HG02852 (cell line): ENCODE results near the gene IL3RA.
"Not testable (repeated sequence)": the region's sequence is repeated elsewhere in the genome, so short reads cannot be mapped to it uniquely, and the experiment has no call there.

ENCODE experiments used
- ATAC-seq: cut with Tn5 transposase; IDR thresholded peaks from one replicate; pipeline ENCODE4 v1.9.1; 2021; ENCODE audit warnings: mild to moderate bottlenecking, moderate library complexity; ENCODE audit not compliant: unreplicated experiment

The IL3RA gene

GRCh38 chrX:1397441-1398270 lies 61.1 kb downstream of the IL3RA start:
- no peak for ATAC-seq

DNA sequence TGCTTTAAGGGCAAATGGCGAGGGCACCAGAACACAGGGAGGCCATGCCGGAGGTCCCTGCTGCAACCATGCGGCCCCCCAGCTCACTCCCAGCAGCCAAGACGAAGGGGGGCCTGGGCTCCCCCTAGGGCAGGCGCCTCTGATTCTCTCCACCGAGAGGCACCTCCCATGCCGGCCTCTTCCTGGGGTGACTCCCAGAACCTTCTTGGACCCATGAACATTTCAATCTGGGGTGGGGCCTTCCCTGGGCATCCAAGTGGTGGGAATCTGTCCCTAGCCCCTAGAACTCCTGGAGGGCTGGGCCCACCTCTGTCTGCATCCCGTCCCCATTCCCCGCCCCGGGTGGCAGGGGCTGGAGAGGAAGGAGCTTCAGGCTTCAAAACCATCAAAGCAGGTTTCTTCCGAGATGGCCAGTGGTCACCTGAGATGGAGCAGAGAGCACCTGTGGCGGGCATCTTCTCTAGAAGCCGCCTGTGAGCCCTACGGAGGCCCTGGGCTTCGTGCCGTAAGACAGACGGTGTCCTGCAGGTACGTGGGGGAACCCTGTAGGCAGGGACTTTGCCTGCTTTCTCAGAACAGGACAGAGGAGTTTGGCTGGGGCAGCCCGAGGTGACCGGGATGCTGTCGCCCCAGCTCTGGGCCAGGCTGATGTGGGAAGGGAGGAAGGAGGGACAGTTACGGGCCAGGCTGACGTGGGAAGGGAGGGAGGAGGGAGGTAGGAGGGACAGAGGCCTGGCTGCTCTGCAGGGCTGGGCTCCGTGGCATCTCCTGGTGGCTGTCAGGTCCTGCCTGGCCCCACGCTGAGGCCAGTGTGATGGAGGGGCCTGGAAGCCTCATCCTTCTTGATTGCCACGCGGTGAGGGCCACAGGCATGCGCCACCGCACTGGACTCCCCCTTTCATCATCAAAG lies 62.1 kb downstream of the IL3RA start:
- ATAC-seq = no peak

DNA sequence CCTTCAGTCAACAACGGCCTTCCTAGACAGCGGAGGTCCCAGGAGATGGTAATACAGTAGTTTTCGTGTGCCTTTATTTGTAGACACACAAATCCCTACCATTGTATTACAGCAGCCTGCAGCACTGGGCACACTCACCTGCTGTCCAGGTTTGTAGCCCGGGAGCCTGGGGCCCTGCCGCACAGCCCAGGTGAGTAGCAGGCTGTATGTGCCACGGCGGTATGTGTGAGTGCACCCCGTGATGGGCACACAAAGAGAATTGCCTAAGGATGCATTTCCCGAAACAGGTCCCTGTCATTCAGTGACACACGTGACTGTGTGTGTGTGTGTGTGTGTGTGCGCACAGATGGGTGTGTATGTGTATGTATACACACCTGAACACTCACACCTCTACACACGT lies 63.5 kb downstream of the IL3RA start:
- ATAC-seq = no peak

DNA sequence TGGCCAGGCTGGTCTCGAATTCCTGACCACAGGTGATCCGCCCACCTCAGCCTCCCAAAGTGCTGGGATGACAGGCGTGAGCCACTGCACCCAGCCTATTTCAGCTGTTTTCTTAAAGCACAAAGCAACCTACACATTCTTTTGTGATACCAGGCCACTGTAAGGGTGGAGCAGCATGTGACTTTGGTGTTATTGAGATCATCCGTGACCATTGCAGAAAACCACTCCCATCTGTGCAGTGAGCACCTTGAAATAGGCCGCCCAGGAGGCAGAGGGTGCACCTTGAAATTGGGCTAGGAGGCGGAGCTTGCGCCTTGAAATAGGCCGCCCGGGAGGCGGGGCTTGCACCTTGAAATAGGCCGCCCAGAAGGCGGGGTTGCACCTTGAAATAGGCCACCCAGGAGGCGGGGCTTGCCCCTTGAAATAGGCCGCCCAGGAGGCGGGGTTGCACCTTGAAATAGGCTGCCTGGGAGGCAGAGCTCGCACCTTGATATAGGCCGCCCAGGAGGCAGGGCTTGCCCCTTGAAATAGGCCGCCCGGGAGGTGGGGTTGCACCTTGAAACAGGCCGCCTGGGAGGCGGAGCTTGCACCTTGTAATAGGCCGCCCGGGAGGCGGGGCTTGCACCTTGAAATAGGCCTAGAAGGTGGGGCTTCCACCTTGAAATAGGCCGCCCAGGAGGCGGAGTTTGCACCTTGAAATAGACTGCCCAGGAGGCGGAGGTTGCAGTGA lies 64.3 kb downstream of the IL3RA start:
- ATAC-seq = no peak

- no peak for ATAC-seq
These were observed 65.2 kb downstream of the IL3RA start for GRCh38 chrX:1401611-1402430.

DNA sequence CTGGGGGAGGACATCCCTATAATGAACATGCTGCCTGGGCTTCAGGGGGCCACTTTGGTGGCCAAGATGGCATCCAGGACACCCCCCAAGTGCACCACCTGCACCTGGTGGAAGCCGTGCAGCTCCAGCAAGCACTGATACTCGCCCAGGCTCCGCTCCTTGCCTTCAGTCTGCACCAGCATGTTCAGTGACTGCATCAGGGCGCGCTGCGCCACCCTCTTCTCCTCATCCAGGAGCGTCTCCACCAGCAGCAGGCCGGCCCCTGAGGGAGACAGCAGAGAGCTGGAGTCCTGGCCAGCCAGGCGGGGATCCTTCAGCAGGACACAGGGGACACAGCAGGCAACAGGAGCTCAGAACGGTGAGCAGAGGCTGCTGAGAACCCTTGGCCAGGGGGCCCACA lies 66.6 kb downstream of the IL3RA start:
- no peak for ATAC-seq

DNA sequence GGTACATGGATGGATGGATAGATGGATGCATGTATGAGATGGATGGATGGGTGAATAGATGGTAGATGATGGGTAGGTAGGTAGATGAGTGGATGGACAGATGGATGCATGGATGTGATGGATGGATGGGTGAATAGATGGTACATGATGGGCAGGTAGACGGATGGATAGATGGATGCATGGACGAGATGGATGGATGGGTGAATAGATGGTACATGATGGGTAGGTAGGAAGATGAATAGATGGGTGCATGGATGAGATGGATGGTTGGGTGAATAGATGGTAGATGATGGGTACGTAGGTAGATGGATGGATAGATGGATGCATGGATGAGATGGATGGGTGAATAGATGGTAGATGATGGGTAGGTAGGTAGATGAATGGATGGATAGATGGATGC lies 67.3 kb downstream of the IL3RA start:
- not testable (repeated sequence) for ATAC-seq

DNA sequence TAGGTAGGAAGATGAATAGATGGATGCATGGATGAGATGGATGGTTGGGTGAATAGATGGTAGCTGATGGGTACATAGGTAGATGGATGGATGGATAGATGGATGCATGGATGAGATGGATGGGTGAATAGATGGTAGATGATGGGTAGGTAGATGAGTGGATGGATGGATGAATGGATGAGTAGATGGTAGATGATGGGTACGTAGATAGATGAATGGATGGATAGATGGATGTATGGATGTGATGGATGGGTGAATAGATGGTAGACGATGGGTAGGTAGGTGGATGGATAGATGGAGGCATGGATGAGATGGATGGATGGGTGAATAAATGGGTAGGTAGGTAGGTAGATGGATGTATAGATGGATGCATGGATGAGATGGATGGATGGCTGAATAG lies 69.2 kb downstream of the IL3RA start:
- ATAC-seq = not testable (repeated sequence)

DNA sequence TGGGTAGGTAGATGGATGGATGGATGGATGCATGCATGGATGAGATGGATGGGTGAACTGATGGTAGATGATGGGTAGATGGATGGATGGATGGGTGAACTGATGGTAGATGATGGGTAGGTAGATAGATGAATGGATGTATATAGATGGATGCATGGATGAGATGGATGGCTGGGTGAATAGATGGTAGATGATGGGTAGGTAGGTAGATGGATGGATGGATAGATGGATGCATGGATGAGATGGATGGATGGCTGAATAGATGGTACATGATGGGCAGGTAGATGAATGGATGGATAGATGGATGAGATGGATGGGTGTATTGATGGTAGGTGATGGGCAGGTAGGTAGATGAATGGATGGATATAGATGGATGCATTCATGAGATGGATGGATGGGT lies 70.5 kb downstream of the IL3RA start:
- no peak for ATAC-seq

- ATAC-seq = no peak
These were observed 74.7 kb downstream of the IL3RA start for GRCh38 chrX:1411326-1411725.

DNA sequence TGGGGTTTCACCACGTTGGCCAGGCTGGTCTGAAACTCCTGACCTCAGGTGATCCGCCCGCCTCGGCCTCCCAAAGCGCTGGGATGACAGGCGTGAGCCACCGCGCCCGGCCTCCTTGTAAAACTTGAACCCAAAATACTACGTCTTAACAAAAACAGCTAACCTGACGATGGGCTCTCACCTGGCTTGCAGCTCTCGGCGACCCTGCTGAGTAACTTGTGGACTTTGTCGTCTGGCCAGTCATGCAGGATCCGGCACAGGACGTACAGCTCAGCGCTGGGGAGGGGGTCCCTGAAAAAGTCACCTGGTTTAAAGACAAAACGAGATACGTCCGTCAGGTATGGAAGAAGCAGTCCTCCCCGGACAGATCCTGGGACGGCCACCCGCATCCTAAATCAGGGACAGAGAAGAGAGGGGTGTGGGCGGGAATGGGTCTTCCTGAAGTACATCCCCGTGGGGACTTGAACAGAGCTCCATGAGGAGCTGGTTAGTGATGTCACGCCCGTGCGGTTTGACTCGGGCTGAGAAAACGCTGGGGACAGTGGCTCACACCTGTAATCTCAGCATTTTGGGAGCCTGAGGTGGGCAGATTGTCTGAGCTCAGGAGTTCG lies 76.1 kb downstream of the IL3RA start:
- ATAC-seq = no peak

- no peak for ATAC-seq
These were observed 79.8 kb downstream of the IL3RA start for GRCh38 chrX:1416327-1416784.

DNA sequence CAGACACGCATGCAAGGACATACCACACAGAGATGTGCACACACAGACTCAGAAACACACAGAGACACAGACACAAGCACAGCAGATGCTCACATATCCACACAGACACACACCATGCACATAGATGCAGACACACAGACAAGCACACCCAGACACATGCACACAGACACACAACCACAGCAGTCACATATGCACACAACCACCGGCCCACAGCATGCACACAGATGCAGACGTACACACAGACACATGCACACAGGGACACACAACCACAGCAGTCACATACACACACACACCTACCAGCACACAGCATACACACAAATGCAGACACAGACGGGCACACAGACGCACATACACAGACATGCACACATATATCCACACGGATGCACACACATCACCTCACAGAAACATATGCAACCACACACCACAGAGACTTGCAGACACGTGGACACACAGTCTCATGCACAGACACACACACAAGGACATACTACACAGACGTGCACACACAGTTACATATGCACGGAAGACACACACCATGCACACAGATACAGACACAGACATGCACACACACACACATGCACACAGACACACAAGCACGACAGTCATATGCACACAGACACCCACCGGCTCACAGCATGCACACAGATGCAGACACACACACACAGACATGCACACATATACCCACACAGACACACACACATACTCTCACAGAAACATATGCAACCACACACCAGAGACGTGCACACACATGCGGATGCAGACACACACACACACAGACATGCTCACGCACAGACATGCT lies 80.6 kb downstream of the IL3RA start:
- ATAC-seq = no peak

DNA sequence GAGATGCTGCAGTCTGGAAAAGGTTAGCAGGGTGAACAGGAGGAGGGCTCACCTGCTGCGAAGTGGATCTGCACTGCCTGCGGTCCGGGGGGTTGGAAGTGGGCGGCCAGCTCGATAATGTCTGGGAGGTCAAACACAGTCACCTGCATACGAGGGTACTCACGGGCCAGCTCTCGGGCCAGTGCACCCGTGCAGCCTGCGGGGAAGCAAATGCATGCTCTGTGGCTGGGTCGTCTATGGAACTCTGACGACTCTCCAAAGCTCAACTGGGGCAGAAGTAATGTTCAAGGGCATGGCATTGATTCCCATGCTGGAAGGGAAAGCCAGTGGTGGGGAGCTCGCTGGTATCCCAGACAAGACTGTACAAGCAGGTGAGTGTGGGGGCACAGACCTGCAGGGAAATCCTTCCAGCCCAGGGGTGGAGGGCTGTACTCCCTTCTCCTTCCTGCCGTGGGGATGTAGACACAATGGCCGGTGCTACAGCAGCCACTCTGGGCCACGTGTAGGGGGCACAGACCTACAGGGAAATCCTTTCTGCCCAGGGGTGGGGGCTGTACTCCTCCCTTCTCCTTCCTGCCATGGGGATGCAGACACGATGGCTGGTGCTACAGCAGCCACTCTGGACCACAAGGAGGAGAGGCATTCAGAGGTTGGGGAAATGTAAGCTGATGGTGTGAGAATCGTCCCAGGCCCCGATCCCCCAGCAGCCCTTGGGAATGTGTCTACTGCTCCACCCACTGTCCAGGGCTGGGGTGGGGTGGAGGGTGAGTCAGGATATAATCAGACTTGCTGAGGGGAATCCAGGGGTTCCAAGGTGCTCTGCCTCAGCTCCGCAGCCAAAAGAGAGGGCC lies 81.6 kb downstream of the IL3RA start:
- no peak for ATAC-seq

- no peak for ATAC-seq
These were observed 82.4 kb downstream of the IL3RA start for GRCh38 chrX:1418901-1419544.

GRCh38 chrX:1419545-1420355 lies 83.2 kb downstream of the IL3RA start:
- ATAC-seq = no peak

DNA sequence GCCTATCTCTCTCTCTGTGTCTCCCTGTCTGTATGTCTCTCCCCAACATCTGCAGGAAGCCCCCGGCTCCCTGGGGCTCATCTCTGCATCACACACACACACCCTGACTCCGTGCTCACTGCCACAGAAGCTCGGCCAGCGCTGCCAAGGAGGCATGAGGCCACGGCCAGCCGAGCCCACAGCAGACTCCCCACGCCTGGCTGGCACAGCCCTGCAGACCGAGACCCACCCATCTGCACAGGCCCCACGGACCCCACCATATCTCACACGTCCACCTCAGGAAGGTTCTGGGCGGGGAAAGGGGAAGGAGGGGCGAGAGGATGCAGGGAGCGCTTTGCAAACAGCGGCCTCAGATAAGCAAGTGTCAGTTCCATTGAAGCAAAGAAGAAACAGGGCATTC lies 83.8 kb downstream of the IL3RA start:
- ATAC-seq = no peak
